ENCODE results near the gene ZNF329. TPM values are rescaled to one million over a fixed set of nuclear protein-coding genes. Genes with fewer than 3 reads are reported as not detected.

Gene ZNF329
- total and polyA plus RNA-seq, 2 of the 8 experiments (the other 6 are each of a cell fraction or from before 2014, with no cell fraction given), result 5.8 to 11.2 TPM

DNA sequence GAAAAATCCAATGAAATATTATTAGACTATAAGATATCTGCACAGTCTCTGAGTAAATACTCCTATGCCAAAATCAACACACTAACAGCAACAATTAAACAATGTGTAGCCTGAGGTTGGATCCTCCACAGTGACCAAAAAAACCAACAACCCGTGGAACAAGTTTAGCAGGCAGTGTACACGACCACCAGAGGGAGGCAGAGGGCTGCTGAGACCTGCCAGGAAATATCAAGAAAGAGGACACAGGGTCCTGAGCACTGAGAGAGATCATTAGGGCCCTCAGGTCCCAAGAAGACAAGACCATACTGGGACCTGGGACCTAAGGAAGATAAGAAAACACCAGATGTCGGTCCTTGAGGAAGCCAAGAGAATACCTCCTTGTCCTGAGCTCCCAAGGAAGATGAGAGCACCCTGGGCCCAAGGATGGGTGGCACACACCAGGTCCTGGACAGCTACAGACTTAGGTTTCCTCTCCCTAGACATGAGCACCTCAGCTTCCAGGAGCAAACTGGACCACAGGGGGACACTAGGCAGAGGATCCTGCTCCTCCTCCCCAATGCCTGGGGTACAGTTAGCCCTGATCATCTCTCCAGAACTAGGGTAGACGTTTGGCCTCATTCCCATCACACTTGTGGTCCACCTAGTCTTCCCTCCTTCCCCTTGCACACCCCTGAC is 31.4 kb upstream of the ZNF329 start:
- Histone ChIP-seq H4K91ac (replicated peaks; ENCODE audit: insufficient read length, low read length) (peak overlapping the region; percentile 70), H2BK20ac (ENCODE audit: low read length) (no peak overlapping the region), H2AFZ (ENCODE audit: low read length) (peak overlapping the region; percentile 76; the same call in 1 of the 2 replicates), H4K8ac (ENCODE audit: extremely low read depth, insufficient read depth, low read length) (no peak overlapping the region), H3K18ac (ENCODE audit: extremely low read depth, low read length) (0 out of 2 replicates have a peak overlapping the region, but pooled peaks have one; percentile 14), H3K27ac (ENCODE audit: low read depth, low read length) (0 out of 2 replicates have a peak overlapping the region, but pooled peaks have one; percentile 14), H2BK5ac (ENCODE audit: low read depth, low read length) (peak overlapping the region; percentile 26; the same call in 1 of the 2 replicates), H3K14ac (ENCODE audit: insufficient read length) (no peak overlapping the region), H3K56ac (replicated peaks; ENCODE audit: insufficient read length, low read depth, low read length) (no peak overlapping the region), H3K4me1 (replicated peaks in 1 of 4; ENCODE audit: control insufficient read depth in 3 of 4, insufficient read depth in 4 of 4, low read length in 3 of 4) (no peaks in the 10 kb centered on the region; a peak in 1 of 7 replicates), H3K4me3 (ENCODE audit: extremely low read depth in 1 of 4, insufficient read depth in 2 of 4, low read depth in 3 of 4, low read length in 4 of 4) (peak overlapping the region; percentile 31 to 97 (median 68); a peak in 6 of 8 replicates), H3K4ac (replicated peaks; ENCODE audit: insufficient read length, low read depth, low read length) (peak overlapping the region; percentile 33), H3K27me3 (replicated peaks in 1 of 4; ENCODE audit: control insufficient read depth in 3 of 4, extremely low read depth in 1 of 4, insufficient read depth in 3 of 4, low read length in 3 of 4) (no peaks in the 10 kb centered on the region), H3K9me3 (ENCODE audit: insufficient read depth in 2 of 2, low read depth in 1 of 2, low read length in 1 of 2) (peaks cover 32 to 33% of the 10 kb centered on the region in 2 experiments), H3K79me2 (ENCODE audit: control insufficient read depth in 1 of 2, insufficient read depth in 2 of 2, low read length in 2 of 2) (peaks cover 2 to 12% of the 10 kb centered on the region in 2 experiments; a peak in 2 of 4 replicates), H2BK15ac (ENCODE audit: low read length) (peak overlapping the region; percentile 66), H3K9ac (replicated peaks in 1 of 4; ENCODE audit: extremely low read depth in 1 of 4, low read depth in 3 of 4, low read length in 3 of 4) (no peak overlapping the region; a peak in 1 of 7 replicates), H4K20me1 (replicated peaks in 1 of 2; ENCODE audit: control insufficient read depth in 1 of 2, insufficient read depth in 2 of 2, low read length in 2 of 2) (no peaks in the 10 kb centered on the region), H3K4me2 (ENCODE audit: insufficient read depth in 1 of 2, low read depth in 2 of 2, low read length in 2 of 2) (peak overlapping the region; percentile 69), H3K23ac (ENCODE audit: insufficient read length) (no peak overlapping the region), H3K79me1 (ENCODE audit: low read depth, low read length) (peaks cover 4% of the 10 kb centered on the region), H2BK12ac (ENCODE audit: low read depth, low read length) (peak overlapping the region; percentile 78), H2BK120ac (replicated peaks; ENCODE audit: low read depth, low read length) (no peak overlapping the region), H3K36me3 (ENCODE audit: control insufficient read depth in 2 of 4, insufficient read depth in 4 of 4, low read length in 3 of 4) (peaks cover 6 to 22% (median 17%) of the 10 kb centered on the region in 4 experiments; a peak in 7 of 8 replicates), H4K5ac (ENCODE audit: insufficient read length, low read depth, low read length) (no peak overlapping the region), H2AK5ac (ENCODE audit: low read depth, low read length) (0 out of 2 replicates have a peak overlapping the region, but pooled peaks have one; percentile 68), H3K23me2 (ENCODE audit: low read depth, low read length) (peaks cover 9% of the 10 kb centered on the region; the same call in 1 of the 2 replicates)
- CTCF ChIA-PET (ENCODE audit: partially characterized antibody), result interaction anchor here (0.6 to 1.9 kb wide), 10 partner anchors 9 to 212 kb away, joined by 3 to 7 read pairs (median 4); no protein-coding TSS in a partner anchor
- 58% methylated on average over 4 of the region's 4 CpGs; no CpG with 5 or more reads in 1 of the 2 experiments for WGBS, 2 experiments (ENCODE audit: extremely low coverage in 1 of 2, insufficient coverage in 1 of 2, insufficient read length in 1 of 2, insufficient replicate concordance in 2 of 2, low coverage in 1 of 2, low lambda C conversion rate in 2 of 2, missing lambda C conversion rate in 1 of 2)
- FAIRE-seq (peak; percentile 32), DNase-seq (ENCODE audit: low read depth in 1 of 2, low spot score in 2 of 2) (peak in 1 of 2 experiments; percentile 62)
- POLR2A ChIA-PET (ENCODE audit: partially characterized antibody), result interaction anchor here (1.3 to 2.2 kb wide), 5 partner anchors 10 to 181 kb away, joined by 3 to 11 read pairs (median 7); partner anchors contain the start of genes ZNF497 and ZSCAN22
- TF ChIP-seq NANOG (IDR thresholded peaks at IDR 0.05; ENCODE audit: insufficient read depth, low read depth, low read length, poor library complexity, severe bottlenecking) (no peak), CTCF (IDR thresholded peaks at IDR 0.05; ENCODE audit: control extremely low read depth in 1 of 3, insufficient read depth in 1 of 3, low read depth in 1 of 3, low read length in 3 of 3) (peak; percentile 62 to 76 (median 73)), ASH2L (IDR thresholded peaks at IDR 0.05; ENCODE audit: low read length) (peak; percentile 14), SP4 (IDR thresholded peaks at IDR 0.05; ENCODE audit: low read length) (no peak), CTBP2 (IDR thresholded peaks at IDR 0.05; ENCODE audit: borderline replicate concordance, insufficient read depth, insufficient read length, low read length) (no peak), KDM1A (IDR thresholded peaks at IDR 0.05; ENCODE audit: borderline replicate concordance, low read length) (no peak), RAD21 (IDR thresholded peaks at IDR 0.05 in 1 of 2, conservative IDR thresholded peaks at IDR 0.05 in 1 of 2; ENCODE audit: low read depth in 2 of 2, low read length in 2 of 2) (peak; percentile 58 to 70)
